HG02852 (cell line): ENCODE measurements around the gene FAM107B.
A peak's percentile ranks its signal among the peaks of the same experiment; 100 is the strongest.

Experiments
- ATAC-seq: cut with Tn5 transposase; IDR thresholded peaks from one replicate; pipeline ENCODE4 v1.9.1; 2021; ENCODE audit warnings: mild to moderate bottlenecking, moderate library complexity; ENCODE audit not compliant: unreplicated experiment

FAM107B gene

DNA sequence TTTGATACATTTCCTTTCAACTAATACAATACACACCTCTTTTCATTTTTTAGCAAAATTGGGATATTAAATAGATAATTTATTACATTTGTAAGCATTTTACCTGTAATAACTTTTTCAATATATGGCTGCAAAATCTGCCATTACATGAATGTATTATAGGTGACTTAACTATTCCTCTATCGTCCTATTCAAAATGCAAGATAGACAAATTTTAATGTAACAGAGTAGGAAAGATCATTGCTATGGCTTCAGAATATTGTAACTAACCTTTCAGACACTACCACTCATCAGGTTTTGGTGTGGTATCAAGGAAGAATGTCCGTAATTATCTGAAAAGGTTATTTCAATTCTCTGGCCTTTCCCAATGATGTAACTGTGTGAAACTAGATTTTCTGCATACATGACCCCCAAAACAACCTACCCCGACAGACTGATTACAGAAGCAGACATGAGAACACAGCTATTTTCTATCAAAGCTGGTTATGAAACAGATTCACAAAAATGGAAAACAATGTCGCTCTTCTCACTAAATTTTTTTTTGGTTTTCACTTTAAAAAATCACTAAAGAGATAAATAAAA lies 211.2 kb downstream of the FAM107B start:
- no peak for ATAC-seq

GRCh38 chr10:14563076-14563336 lies 211.7 kb downstream of the FAM107B start:
- no peak for ATAC-seq

DNA sequence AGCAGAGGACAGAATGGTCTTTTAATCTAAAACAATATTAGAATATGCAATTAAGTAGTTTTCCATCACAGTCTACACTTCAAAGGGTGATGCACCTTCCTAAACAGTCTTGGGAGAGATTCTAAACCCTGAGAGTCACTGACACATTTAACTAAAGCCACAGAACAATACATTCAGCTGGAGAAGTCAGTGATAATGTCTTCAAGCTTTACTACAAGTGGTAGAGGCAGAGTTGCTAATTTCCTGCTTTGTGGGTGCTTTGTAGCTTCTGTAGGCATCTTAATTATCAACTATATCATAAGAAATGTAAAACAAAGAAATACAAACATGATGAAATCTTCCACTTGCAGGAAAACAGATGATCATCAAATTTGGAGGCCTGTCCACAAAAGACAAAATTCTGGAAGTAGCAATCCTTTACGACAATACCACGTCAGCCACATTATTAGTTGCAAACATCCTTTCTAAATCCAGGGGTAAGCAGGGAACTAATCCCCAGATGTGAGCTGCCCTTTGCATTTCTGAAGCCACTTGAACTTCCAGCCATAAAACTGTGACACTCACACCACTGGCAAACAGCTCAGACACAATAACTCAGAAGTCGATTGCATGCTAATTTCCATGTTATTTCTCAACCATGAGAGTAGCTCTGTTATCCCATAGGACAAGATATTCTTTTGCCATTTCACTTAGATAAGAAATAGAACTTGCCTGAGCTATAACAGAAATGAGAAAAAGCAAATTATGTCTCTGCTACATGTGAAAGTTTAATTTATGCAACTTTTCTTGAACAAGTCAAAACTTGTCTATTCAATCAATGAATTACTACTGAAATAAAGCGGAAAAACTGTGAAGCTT lies 212.2 kb downstream of the FAM107B start:
- ATAC-seq = no peak

DNA sequence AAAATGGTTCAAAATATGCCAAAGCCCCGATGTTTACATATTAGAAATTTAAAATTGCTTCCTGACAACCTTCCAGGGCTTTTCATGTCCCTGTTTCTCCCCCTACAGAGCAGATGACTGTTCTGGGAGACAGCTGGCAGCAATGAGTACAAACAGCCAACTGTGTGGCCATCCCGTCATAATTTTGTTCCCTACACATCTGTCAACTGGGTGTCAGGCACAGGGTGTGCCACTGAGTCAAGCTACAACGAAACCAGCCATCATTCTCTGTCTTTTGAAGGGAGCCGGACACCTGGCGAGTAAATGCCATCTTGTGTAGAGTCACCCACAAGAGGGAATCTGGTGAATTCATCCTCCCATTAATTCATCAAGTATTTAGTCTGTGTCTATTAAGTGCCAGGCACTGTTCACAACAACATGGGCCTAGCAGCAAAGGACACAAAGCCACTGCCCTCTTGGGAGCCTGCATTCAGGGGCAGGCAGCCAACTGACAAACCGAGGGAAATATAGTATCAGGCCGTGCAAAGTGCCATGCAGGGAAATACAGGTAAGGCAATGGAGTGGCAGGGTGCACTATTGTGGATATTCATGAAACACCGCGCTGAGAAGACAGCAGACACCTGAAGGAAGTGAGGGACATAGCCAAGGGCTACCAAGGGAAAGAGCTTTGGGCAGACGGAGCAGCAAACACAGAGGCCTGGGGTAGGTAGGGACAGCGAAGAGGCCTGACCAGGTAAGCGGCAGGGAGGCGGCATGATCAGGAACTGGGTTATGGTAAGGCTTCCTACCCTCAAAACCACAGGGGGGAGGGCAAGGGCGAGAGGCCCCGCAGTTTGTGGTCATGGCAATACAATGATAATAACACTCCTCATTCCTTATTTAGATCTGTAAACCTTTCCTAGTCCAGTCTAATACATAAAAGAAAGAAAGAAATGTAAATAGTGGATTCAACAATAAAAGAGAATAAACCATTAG lies 213.6 kb downstream of the FAM107B start:
- ATAC-seq = no peak

DNA sequence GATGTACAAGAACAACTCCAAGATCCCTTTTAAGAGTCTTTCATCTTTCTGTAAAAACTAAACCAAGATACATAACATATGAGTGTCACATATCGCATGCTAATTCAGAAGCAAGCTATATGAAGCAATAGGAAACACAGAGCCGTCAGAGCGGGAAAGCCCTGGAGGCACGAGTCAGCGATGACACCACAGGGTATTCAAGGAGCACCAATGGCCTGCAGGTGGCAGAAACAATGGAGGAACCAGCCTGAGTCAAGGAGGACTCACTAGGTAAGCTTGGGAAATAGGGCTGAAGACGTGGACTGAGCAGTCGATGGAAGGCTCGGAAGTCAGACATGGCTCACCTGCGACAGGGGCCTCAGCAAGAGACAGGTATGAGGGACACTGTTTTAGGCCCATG lies 214.4 kb downstream of the FAM107B start:
- no peak for ATAC-seq

- ATAC-seq = no peak
These were observed 216.7 kb downstream of the FAM107B start for GRCh38 chr10:14558025-14558424.

DNA sequence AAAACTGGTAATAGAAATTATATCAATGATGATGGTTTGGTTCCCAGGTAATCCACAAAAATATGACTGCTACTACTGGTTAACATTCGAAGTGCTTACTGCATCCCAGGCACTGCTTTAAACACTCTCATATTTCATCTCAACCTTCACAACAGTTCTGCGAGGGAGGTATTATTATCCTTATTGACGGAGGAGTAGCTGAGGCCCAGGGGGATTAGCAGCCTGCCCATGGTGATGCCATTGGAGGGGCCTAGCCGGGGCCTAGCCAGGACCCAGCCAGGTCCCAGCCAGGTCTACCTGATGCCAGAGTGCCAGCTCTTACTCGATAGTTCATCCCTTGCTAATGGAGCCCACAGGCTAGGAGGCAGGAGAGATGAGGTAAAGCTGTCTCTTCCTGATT lies 217.1 kb downstream of the FAM107B start:
- no peak for ATAC-seq

DNA sequence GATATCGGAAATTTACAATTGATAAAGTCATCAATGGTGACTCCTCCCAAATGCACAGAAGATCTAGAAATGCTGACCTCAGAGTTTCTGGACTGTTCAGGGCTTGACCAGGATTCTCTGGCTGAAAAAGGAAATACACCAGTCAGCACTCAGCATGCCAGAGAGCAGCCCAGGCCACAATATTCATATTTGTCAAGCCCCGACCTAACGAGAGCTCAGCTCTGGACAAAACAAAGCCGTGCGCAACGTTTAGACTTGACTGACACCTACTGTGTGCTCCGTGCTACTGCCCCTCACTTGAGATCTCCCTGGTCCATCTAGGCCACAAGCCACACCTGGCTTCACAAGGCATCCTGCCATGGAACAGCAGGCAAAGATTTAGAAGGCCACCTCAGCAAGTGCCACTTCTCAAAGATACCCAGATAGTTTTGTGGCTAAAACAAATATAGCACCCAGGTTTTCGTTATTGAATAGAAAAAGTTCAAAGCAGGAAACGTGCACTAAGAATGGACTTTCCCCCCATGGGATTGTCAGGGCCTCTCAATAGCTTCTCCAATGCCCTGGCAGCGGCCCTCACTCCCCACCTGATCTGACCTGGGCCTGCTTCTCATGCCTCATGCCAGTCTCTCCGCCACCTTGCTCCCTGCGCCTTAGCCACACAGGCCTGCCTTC lies 218.3 kb downstream of the FAM107B start:
- ATAC-seq = peak; percentile 68

- no peak for ATAC-seq
These were observed 218.9 kb downstream of the FAM107B start for GRCh38 chr10:14555807-14556206.

GRCh38 chr10:14554491-14555205 lies 220.0 kb downstream of the FAM107B start:
- no peak for ATAC-seq

GRCh38 chr10:14554091-14554490 lies 220.6 kb downstream of the FAM107B start:
- ATAC-seq = no peak

DNA sequence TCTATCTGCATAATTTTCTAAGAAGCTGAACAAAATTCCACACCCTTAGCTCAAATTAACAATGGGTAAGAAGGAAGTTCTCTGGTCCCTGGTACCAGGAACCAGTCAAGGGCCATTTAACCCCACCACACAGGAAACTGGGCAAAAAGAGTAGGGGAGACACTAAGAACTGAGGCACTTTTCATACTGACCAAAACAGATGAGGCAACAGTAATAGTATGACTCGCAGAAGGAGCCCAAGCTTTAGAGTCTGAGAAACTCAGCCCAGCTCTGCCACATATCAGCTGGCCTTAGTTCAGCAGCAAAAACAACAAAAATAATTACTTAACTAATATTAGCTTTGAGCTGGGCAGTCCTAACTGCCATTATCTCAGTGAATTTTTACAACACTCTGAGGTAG lies 221.2 kb downstream of the FAM107B start:
- no peak for ATAC-seq

DNA sequence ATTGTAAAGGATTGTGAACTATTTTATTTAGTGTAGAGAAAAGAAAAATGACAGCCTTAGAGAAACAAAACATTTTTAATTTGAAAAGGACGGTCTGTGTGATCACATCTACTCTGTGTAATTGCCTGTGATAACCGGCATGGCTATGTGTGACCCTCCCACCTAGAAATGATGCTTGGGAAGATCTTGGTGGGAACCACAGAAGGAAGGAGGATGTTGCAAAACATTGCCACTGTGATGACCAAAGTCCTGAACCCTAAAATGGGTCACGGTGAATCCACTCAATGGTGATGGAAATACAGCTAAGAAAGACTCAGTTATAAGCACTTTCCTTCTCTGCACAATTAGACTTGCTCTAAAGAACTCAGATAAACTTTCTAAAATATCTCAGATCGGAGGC lies 222.7 kb downstream of the FAM107B start:
- ATAC-seq = no peak

DNA sequence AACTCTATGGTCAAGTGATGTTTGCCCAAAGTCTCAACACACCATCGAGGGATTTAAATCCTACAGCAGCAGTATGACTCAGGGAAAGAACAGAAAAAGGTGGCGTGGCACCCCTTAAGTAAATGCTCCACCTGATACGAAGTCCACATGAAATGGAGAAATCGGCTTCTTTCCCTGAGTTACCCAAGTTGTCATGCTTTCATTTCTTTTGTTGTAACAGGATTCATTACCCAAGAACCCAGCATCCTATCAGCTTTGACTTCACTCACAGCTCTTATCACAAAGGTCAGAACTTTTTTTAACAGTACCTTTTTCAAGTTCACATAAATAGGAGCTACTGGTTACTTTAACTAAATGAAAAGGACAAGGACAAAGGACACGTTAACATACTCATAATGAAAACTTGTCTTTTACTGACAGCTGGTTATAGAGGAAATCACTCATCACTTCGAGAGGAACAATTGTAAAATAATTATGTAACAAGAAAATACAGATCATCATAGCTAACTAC lies 224.2 kb downstream of the FAM107B start:
- no peak for ATAC-seq

- ATAC-seq = no peak
These were observed 225.2 kb downstream of the FAM107B start for GRCh38 chr10:14549496-14549895.

- ATAC-seq = no peak
These were observed 225.7 kb downstream of the FAM107B start for GRCh38 chr10:14548970-14549369.

- ATAC-seq = no peak
These were observed 226.2 kb downstream of the FAM107B start for GRCh38 chr10:14548474-14548873.

DNA sequence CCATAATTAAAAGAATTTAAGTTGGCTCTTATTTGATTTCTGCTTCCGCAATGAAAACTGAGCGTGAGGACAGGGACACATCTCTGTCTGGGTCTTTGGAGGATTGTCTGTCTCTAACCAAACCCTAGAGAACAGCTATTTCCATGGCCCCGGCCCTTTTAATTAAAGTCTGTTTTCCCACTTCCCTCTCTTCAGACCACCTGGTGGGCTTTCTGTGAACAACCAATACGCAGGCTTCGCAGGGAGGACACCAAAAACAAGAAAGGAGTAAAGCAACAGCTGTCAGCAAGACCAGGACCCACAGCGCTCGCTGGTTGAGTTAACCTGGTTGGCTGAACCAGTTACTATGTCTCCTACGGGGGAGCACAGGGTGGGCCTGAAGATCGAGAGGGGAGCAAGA lies 226.9 kb downstream of the FAM107B start:
- no peak for ATAC-seq

GRCh38 chr10:14545827-14546226 lies 228.9 kb downstream of the FAM107B start:
- no peak for ATAC-seq

- ATAC-seq = no peak
These were observed 230.8 kb downstream of the FAM107B start for GRCh38 chr10:14543904-14544210.
